ENCODE data around the gene CD2AP.
A peak's percentile ranks its signal among the peaks of the same experiment; 100 is the strongest.

Gene CD2AP

DNA sequence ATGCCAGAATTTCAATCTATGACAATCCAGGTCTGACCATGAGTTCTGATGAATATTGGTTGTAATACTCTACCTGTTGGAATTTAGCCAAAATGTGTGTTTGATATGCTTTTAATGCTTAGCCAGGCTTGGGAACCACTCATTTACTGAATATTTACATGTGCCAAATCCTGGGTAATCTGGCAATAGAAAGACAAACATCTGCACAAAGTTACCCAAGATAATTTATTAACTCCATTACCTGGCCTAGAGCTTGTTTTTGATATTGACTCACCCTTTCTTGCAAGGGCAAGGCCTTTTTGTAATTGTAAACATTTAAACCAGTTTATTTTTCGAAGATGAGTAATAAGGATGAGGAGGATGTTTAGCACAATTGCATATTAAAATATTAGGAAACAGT, 13.5 kb upstream of the CD2AP start:
- H3K4me3 ChIP-seq (replicated peaks in 1 of 2; ENCODE audit: low read depth in 2 of 2, low read length in 2 of 2): no peak overlapping the region
- no peak for TF ChIP-seq CTCF (IDR thresholded peaks at IDR 0.05; ENCODE audit: low read depth, low read length)

GRCh38 chr6:47465117-47465516, 12.5 kb upstream of the CD2AP start:
- no peak overlapping the region for H3K4me3 ChIP-seq (replicated peaks in 1 of 2; ENCODE audit: low read depth in 2 of 2, low read length in 2 of 2)
- no peak for TF ChIP-seq CTCF (IDR thresholded peaks at IDR 0.05; ENCODE audit: low read depth, low read length)
- no peak for DNase-seq (ENCODE audit: low read depth in 2 of 2)

More for the DNA sequence above, 13.5 kb upstream of the CD2AP start:
- DNase-seq (ENCODE audit: low read depth in 2 of 2): no peak

DNA sequence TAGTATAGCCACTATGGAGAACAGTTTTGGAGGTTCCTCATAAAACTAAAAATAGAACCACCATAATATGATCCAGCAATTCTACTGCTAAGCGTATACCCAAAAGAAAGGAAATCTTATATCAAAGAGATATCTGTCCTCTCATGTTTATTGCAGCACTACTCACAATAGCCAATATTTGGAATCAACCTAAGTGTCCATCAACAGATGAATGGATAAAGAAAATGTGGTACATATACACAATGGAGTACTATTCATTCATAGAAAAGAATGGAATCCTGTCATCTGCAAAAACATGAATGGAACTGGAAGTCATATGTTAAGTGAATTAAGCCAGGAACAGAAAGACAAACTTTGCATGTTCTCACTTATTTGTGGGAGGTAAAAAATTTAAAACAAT, 5.7 kb upstream of the CD2AP start:
- no peak for DNase-seq (ENCODE audit: low read depth in 2 of 2)
- no peak overlapping the region for H3K4me3 ChIP-seq (replicated peaks in 1 of 2; ENCODE audit: low read depth in 2 of 2, low read length in 2 of 2)
- no peak for TF ChIP-seq CTCF (IDR thresholded peaks at IDR 0.05; ENCODE audit: low read depth, low read length)

DNA sequence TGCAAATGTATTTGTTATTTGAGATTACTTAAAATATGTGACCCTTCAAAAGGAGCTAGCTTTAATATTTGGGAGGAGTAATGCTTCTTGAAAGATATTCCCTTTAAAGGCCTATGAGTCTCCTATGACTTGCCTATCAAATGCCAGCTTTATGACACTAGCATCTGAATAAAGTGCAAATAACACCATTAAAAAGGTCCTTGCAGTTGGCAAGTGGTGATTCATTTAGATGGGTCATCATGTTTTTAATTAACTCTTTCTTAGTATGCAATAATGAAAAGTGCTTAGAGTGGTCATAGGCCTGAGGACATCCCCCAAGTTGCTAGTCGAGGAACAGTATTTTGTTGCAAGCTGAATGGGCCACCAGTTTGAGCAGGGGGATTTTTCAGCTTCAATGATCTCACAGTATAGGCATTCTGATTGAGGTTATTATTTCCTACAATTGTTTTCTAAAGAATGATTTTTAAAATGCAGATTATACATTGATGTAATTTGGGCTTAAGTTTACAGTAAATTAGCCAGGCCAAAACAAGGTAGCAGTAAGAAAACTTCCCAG, 3.7 kb upstream of the CD2AP start:
- no peak for TF ChIP-seq CTCF (IDR thresholded peaks at IDR 0.05; ENCODE audit: low read depth, low read length)
- DNase-seq (ENCODE audit: low read depth in 2 of 2): peak in 1 of 2 donors; percentile 23
- H3K4me3 ChIP-seq (replicated peaks in 1 of 2; ENCODE audit: low read depth in 2 of 2, low read length in 2 of 2): no peak overlapping the region

DNA sequence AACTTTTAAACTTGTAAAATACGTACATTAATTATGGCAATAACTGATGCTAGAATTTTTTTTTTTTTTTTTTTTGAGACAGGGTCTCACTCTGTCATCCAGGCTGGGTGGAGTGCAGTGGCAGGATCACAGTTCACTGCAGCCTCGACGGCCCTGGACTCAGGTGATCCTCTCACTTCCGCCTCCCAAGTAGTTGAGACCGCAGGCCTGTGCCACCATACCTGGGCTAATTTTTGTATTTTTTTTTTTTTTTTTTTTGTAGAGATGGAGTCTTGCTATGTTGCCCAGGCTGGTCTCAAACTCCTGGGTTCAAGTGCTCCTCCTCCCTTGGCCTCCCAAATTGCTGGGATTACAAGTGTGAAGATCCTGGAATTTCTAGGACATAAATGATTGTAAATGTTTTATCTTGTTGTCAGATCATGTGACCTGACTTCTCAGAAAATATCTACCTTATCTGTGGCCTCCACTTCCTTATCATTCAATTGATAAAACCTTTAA, 2.2 kb upstream of the CD2AP start:
- DNase-seq (ENCODE audit: low read depth in 2 of 2): no peak
- TF ChIP-seq CTCF (IDR thresholded peaks at IDR 0.05; ENCODE audit: low read depth, low read length): no peak

DNA sequence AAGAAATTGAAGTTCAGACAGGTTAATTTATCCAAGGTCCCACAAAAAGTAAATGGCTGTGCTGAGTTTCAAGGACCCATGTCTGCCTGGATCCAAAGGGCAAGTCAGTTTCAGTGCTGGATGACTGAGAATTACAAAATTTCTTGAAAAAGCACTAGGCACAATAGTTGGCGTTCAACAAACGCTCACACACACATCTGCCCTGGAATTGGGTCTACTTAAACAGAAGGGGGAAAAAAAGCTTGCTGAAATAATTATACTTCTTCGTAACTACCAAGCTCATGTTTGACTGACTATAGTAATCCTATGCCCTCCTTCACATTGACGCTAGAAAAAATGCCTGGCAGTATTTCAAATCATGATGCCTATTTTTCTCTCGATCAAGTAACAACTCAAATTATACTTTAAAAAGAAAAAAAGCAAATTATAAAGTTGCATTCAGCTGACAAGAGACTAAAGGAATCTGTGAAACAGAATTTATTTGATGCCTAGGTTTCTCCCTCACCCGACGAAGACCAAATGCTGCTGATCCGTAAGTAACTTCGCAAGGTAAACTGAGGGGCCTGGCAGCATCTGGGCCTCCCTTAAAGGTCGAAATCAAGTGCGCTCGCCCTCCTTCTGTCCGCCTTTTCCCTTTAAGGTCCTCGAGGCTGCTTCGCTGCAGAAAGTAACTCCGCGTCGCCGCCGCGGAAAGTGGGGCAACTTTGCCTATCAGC, 650 bp upstream of the CD2AP start:
- DNase-seq (ENCODE audit: low read depth in 2 of 2): no peak
- peak overlapping the region; percentile 91 for H3K4me3 ChIP-seq (replicated peaks in 1 of 2; ENCODE audit: low read depth in 2 of 2, low read length in 2 of 2)
- TF ChIP-seq CTCF (IDR thresholded peaks at IDR 0.05; ENCODE audit: low read depth, low read length): no peak

More for the DNA sequence above, 2.2 kb upstream of the CD2AP start:
- no peak overlapping the region for H3K4me3 ChIP-seq (replicated peaks in 1 of 2; ENCODE audit: low read depth in 2 of 2, low read length in 2 of 2)
